AG04450 (cell line): Measurements from ENCODE around the gene CHST13. TPM values are rescaled to one million over a fixed set of nuclear protein-coding genes. Genes with fewer than 3 reads are reported as not detected.
A peak's percentile ranks its signal among the peaks of the same experiment; 100 is the strongest.

Experiments
- CTCF ChIA-PET: fragments of 300-600, 350-600 bp; formaldehyde crosslinking; extraction: SDS; loops from one replicate; lab custom pipeline; 2022; ENCODE audit warnings: antibody characterized with exemption, inconsistent platforms; lab: Charles Lee
- POLR2A ChIA-PET: fragments of 350-600 bp; formaldehyde crosslinking; extraction: SDS; loops from one replicate; lab custom pipeline; 2021; ENCODE audit warnings: antibody characterized with exemption, inconsistent platforms; lab: Yijun Ruan, JAX
- DNase-seq: peaks from one replicate; pipeline ENCODE4 v3.0.0-alpha.2; 2011; ENCODE audit warnings: low read depth, low spot score
- H3K27ac ChIP-seq: one replicate; pipeline ENCODE4 v1.5.1; 2012; ENCODE audit warnings: low read depth, low read length, control low read depth
- H3K27me3 ChIP-seq: one replicate; pipeline ENCODE4 v1.6.0; 2012; ENCODE audit warnings: low read length; ENCODE audit not compliant: control insufficient read depth, insufficient read depth
- H3K4me3 ChIP-seq: 2 replicates; pipeline ENCODE4 v1.5.1; 2011; ENCODE audit warnings: mild to moderate bottlenecking, low read depth, low read length, control low read depth
- H3K9me3 ChIP-seq: 2 replicates; pipeline ENCODE4 v1.5.1; 2012; ENCODE audit warnings: low read length; ENCODE audit not compliant: control insufficient read depth, insufficient read depth
- CTCF ChIP-seq: IDR thresholded peaks from 2 replicates; pipeline ENCODE4 v1.5.1; 2011; ENCODE audit warnings: low read depth, low read length, control low read depth, inconsistent platforms
- polyA plus RNA-seq: library from polyadenylated mRNA; depleted of rRNA; stranded (reverse); fragments of >200 nt; gene quantifications from 2 replicates; pipeline ENCODE4 v1.2.3, GENCODE V29; 2011

CHST13 gene
- polyA plus RNA-seq, 1 experiment, result not detected

DNA sequence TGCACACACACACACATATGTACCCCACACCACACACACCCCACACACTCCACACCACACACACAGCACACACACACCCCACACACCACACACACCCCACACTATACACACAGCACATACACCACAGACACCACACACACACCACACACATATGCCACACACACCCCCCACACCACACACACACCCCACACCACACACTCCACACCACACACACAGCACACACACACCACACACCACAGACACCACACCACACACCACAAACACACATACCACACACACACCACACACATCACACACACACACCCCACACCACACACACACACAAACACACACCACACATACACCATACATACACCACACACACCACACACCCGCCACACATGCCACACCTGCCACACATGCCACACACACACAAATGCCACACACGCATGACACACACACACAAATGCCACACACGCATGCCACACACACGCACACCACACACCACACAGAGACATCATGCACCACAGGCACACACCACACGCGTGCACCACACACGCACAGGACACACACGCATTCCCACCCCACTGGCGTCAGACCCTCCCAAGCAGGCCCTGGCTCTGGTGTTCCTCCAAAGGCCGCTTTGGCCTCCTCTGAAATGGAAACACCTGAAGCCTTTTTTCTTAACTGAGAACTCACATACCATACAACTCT lies 15.7 kb downstream of the CHST13 start:
- no peak for TF ChIP-seq CTCF
- H3K4me3 ChIP-seq, result no peak overlapping the region
- ChIA-PET CTCF (no interaction called here), POLR2A (no interaction called here)
- H3K27ac ChIP-seq, result no peak overlapping the region
- peaks cover 26% of the 10 kb centered on the region for H3K27me3 ChIP-seq
- peaks cover 14% of the 10 kb centered on the region; the same call in 1 of the 2 replicates for H3K9me3 ChIP-seq
- DNase-seq, result no peak

DNA sequence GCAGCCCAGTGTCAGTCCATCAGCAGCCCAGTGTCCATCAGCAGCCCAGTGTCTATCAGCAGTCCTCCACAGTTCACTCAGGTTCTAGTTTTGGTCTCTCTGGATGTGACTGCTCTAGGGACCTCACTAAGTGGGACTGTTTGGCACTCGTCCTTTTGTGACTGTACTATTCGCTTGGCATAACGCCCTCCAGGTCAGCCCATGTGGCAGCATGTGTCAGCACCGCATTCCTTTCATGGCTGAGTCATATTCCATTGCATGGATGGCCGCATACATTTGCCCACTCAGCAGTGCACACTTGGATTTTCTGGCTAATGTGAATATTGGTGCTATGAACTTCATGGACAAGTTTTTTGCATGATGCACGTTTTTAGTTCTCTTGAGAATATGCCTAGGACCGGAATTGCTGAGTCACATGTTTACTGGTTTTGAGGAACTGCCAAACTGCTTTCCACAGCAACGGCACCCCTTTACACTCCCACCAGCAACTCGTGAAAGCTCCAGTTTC lies 16.4 kb downstream of the CHST13 start:
- Histone ChIP-seq H3K4me3 (no peak overlapping the region), H3K27me3 (peaks cover 26% of the 10 kb centered on the region), H3K9me3 (peaks cover 14% of the 10 kb centered on the region; the same call in 1 of the 2 replicates), H3K27ac (peak overlapping the region; percentile 4)
- ChIA-PET CTCF (no interaction called here), POLR2A (no interaction called here)
- no peak for TF ChIP-seq CTCF
- DNase-seq, result peak; percentile 81

DNA sequence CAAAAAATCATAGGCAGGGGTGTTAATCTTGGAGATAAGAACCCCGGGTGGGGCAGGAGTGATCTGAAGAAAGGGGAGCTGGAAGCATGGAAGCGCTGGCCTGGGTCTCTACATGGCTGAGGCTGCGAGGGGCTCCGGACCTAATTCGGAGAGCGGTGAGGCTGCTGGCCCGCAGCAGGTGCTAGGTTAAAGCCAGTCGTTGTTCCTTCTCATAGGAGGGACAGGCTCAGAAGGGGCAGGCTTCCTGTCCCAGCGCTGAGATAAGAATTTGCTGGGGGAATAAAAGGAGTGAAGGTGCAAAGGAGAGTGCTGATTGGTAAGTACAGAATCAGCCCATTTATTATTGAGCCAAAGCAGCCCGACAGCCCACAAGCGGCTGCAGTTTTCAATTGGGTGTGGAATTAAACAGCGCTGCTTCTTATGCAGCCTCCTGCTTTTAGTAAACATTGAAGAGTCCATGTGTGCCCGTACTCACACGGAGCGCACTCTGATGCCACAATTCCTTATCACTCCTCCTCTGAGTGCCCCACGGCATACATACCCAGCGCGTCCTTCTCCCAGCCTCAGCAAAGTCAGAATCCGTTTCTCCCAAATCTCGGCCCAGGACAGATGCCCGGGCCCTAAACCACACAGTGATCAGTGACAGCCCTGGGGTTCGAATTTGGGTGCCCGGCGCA lies 17.1 kb downstream of the CHST13 start:
- ChIA-PET CTCF (no interaction called here), POLR2A (no interaction called here)
- no peak for DNase-seq
- peak overlapping the region; percentile 0 for H3K27ac ChIP-seq
- peaks cover 23% of the 10 kb centered on the region for H3K27me3 ChIP-seq
- no peak for TF ChIP-seq CTCF
- H3K9me3 ChIP-seq, result peaks cover 14% of the 10 kb centered on the region; the same call in 1 of the 2 replicates
- H3K4me3 ChIP-seq, result no peak overlapping the region

DNA sequence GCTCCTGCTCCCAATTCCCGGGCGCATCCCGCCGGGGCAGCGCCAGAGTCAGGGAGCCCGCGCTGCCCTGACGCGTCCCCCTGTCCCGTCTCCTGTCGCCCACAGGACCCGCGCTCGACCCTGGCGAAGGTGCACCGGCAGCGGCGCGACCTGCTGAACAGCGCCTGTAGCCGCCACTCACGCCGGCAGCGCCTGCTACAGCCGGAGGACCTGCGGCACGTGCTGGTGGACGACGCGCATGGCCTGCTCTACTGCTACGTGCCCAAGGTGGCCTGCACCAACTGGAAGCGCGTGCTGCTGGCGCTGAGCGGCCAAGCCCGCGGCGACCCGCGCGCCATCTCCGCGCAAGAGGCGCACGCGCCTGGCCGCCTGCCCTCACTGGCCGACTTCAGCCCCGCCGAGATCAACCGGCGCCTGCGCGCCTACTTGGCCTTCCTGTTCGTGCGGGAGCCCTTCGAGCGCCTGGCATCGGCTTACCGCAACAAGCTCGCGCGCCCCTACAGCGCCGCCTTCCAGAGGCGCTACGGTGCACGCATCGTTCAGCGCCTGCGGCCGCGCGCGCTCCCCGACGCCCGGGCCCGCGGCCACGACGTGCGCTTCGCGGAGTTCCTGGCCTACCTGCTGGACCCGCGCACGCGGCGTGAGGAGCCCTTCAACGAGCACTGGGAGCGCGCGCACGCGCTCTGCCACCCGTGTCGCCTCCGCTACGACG lies 17.8 kb downstream of the CHST13 start:
- no peak for TF ChIP-seq CTCF
- Histone ChIP-seq H3K9me3 (peaks cover 14% of the 10 kb centered on the region; the same call in 1 of the 2 replicates), H3K4me3 (no peak overlapping the region), H3K27me3 (peaks cover 23% of the 10 kb centered on the region), H3K27ac (no peak overlapping the region)
- ChIA-PET POLR2A (no interaction called here), CTCF (no interaction called here)
- DNase-seq, result no peak
